GM19468 (cell line): ENCODE measurements around the gene PYGB.

Source experiments
- ATAC-seq: cut with Tn5 transposase; IDR thresholded peaks from one replicate; pipeline ENCODE4 v1.9.1; 2021; ENCODE audit warnings: mild to moderate bottlenecking, moderate library complexity, moderate number of reproducible peaks; ENCODE audit not compliant: unreplicated experiment; ENCODE audit errors: extremely low read depth

Gene PYGB

GRCh38 chr20:25278636-25279361 lies 30.9 kb downstream of the PYGB start:
- ATAC-seq = no peak

GRCh38 chr20:25279403-25279802 lies 31.5 kb downstream of the PYGB start:
- no peak for ATAC-seq

- no peak for ATAC-seq
Measured at GRCh38 chr20:25280051-25280573, 32.2 kb downstream of the PYGB start.

- ATAC-seq = no peak
Measured at GRCh38 chr20:25280574-25281535, 33.0 kb downstream of the PYGB start.

GRCh38 chr20:25281541-25281991 lies 33.7 kb downstream of the PYGB start:
- peak; percentile 49 for ATAC-seq

GRCh38 chr20:25282034-25282781 lies 34.3 kb downstream of the PYGB start:
- no peak for ATAC-seq

GRCh38 chr20:25282796-25283195 lies 34.9 kb downstream of the PYGB start:
- ATAC-seq = no peak

- ATAC-seq = no peak
Measured at GRCh38 chr20:25283221-25283951, 35.5 kb downstream of the PYGB start.

GRCh38 chr20:25284131-25284601 lies 36.3 kb downstream of the PYGB start:
- no peak for ATAC-seq

- ATAC-seq = no peak
Measured at GRCh38 chr20:25285091-25285647, 37.3 kb downstream of the PYGB start.

- no peak for ATAC-seq
Measured at GRCh38 chr20:25285856-25286798, 38.2 kb downstream of the PYGB start.

- no peak for ATAC-seq
Measured at GRCh38 chr20:25286917-25287316, 39.0 kb downstream of the PYGB start.

- no peak for ATAC-seq
Measured at GRCh38 chr20:25287631-25288290, 39.9 kb downstream of the PYGB start.

GRCh38 chr20:25288291-25289181 lies 40.7 kb downstream of the PYGB start:
- peak; percentile 95 for ATAC-seq

- ATAC-seq = no peak
Measured at GRCh38 chr20:25289886-25290597, 42.2 kb downstream of the PYGB start.
